ENCODE measurements around the gene CNFN. TPM values are rescaled to one million over a fixed set of nuclear protein-coding genes. Genes with fewer than 3 reads are reported as not detected.

Gene CNFN
- total RNA-seq, 1 experiment from 2014 or later, result 4.5 TPM

DNA sequence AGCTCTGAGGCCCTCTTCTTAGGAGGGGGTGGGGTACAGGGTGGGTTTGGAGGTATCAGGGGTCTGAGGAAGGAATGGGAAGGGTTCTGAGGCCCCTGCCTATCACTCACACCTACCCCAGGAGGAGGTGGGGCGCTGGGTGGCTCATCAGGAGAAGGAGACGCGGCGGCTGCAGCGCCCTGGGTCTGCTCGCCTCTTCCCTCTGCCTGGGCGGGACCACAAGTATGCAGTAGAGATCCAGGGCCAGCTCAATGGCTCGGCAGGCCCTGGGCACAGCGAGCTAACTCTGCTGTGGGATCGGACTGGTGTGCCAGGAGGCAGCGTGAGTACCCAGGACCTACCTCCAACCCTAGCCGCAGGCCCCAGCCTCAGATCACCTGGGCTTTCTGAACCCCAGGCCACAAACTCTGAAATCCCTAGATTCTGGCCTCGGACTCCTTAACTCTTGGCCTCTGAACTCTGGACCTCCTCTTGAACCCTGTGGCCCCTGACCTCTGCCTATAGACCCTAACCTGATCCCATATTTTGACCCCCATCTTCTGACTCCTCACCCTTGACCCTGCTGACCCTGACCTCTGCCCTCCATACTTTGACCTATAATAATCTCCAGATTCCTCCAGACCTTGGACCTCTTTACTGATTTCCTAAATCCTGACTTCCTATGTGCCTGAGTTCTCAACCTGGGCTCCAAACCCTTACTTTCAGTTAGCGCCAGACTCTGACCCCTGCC, 40.6 kb downstream of the CNFN start:
- Histone ChIP-seq H2AFZ (ENCODE audit: low read length) (no peak overlapping the region), H3K4me2 (ENCODE audit: low read length) (no peak overlapping the region), H3K9me2 (replicated peaks; ENCODE audit: low read length) (no peaks in the 10 kb centered on the region), H3K27ac (ENCODE audit: low read length) (no peak overlapping the region), H3K79me2 (ENCODE audit: low read length) (no peaks in the 10 kb centered on the region), H3K9me3 (ENCODE audit: low read length) (no peaks in the 10 kb centered on the region), H3K36me3 (ENCODE audit: low read depth, low read length) (no peaks in the 10 kb centered on the region), H3K9ac (ENCODE audit: low read length) (no peak overlapping the region), H3K4me1 (ENCODE audit: insufficient read depth, low read length) (no peaks in the 10 kb centered on the region), H3F3A (ENCODE audit: low read length, unreplicated experiment) (no peaks in the 10 kb centered on the region), H3K27me3 (ENCODE audit: low read length) (no peaks in the 10 kb centered on the region), H3K4me3 (ENCODE audit: low read length) (no peak overlapping the region), H4K20me1 (ENCODE audit: low read length) (no peaks in the 10 kb centered on the region)
- DNase-seq (no peak), ATAC-seq (no peak)
- POLR2A ChIA-PET (ENCODE audit: unreplicated experiment), result no interaction called here
- CTCF ChIA-PET, result no interaction called here
- BruUV-seq (replicated peaks), result no TSS peak
- intact Hi-C loops (cut with micrococcal nuclease), result no loop called here
- TF ChIP-seq EZH2phosphoT487 (IDR thresholded peaks at IDR 0.05; ENCODE audit: borderline replicate concordance, low read length), result no peak
- TF ChIP-seq, protein P1, sequence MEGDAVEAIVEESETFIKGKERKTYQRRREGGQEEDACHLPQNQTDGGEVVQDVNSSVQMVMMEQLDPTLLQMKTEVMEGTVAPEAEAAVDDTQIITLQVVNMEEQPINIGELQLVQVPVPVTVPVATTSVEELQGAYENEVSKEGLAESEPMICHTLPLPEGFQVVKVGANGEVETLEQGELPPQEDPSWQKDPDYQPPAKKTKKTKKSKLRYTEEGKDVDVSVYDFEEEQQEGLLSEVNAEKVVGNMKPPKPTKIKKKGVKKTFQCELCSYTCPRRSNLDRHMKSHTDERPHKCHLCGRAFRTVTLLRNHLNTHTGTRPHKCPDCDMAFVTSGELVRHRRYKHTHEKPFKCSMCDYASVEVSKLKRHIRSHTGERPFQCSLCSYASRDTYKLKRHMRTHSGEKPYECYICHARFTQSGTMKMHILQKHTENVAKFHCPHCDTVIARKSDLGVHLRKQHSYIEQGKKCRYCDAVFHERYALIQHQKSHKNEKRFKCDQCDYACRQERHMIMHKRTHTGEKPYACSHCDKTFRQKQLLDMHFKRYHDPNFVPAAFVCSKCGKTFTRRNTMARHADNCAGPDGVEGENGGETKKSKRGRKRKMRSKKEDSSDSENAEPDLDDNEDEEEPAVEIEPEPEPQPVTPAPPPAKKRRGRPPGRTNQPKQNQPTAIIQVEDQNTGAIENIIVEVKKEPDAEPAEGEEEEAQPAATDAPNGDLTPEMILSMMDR (conservative IDR thresholded peaks at IDR 0.05; ENCODE audit: low read depth, low read length), result no peak
- TF ChIP-seq EZH2 (IDR thresholded peaks at IDR 0.05; ENCODE audit: low read length, unreplicated experiment), result no peak

DNA sequence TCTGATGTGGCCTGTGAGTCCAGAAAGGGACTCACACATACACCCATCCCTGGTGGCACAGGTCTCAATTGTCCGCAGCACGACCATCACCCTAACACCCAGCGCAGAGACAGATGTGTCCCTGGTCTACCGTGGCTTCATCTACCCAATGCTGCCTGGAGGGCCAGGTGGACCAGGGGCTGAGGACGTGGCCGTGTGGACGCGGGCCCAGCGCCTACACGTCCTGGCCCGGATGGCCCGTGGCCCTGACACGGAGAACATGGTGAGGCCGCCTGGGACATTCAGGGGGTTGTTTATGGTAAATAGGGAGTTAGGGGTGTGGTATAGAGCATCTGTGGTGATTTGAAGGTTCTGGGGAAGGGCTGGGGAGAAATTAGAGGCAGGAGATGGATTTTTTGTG, 41.9 kb downstream of the CNFN start:
- Histone ChIP-seq H3F3A (ENCODE audit: low read length, unreplicated experiment) (no peaks in the 10 kb centered on the region), H3K79me2 (ENCODE audit: low read length) (no peaks in the 10 kb centered on the region), H3K9ac (ENCODE audit: low read length) (no peak overlapping the region), H3K4me3 (ENCODE audit: low read length) (no peak overlapping the region), H3K36me3 (ENCODE audit: low read depth, low read length) (no peaks in the 10 kb centered on the region), H4K20me1 (ENCODE audit: low read length) (no peaks in the 10 kb centered on the region), H3K27ac (ENCODE audit: low read length) (no peak overlapping the region), H3K9me2 (replicated peaks; ENCODE audit: low read length) (no peaks in the 10 kb centered on the region), H3K27me3 (ENCODE audit: low read length) (no peaks in the 10 kb centered on the region), H3K4me2 (ENCODE audit: low read length) (no peak overlapping the region), H3K9me3 (ENCODE audit: low read length) (no peaks in the 10 kb centered on the region), H2AFZ (ENCODE audit: low read length) (no peak overlapping the region), H3K4me1 (ENCODE audit: insufficient read depth, low read length) (no peaks in the 10 kb centered on the region)
- BruUV-seq (replicated peaks), result no TSS peak
- DNase-seq, result no peak
- CTCF ChIA-PET, result no interaction called here
- intact Hi-C loops (cut with micrococcal nuclease), result no loop called here
- POLR2A ChIA-PET (ENCODE audit: unreplicated experiment), result no interaction called here
- no peak for TF ChIP-seq EZH2phosphoT487 (IDR thresholded peaks at IDR 0.05; ENCODE audit: borderline replicate concordance, low read length)
- no peak for TF ChIP-seq EZH2 (IDR thresholded peaks at IDR 0.05; ENCODE audit: low read length, unreplicated experiment)
- TF ChIP-seq, protein P1 (conservative IDR thresholded peaks at IDR 0.05; ENCODE audit: low read depth, low read length), result no peak
- ATAC-seq, result no peak

DNA sequence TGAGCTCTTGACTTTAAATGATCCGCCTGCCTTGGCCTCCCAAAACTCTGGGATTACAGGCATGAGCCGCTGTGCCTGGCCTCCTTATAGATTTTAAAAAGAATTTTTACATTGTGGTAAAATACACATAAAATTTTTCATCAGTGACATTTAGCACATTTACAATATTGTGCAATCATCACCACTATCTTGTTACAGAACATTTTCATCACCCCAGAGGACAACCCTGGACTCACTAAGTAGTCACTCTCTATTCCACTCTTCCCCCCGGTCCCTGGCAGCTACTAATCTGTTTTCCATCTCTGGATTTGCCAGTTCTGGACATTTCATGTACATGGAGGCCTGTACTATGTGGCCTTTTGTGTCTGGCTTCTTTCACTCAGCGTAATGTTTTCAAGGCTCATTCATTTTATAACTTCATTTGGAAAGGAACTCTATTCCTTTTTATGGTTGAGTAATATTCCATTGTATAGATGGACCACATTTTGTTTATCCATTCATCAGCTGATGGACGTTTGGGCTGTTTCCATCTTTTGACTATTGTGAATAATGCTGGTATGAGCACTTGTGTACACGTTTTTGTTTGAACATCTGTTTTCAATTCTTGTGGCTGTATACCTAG, 44.8 kb downstream of the CNFN start:
- H3K27me3 ChIP-seq (ENCODE audit: low read length), result no peaks in the 10 kb centered on the region
- no peaks in the 10 kb centered on the region for H3K9me2 ChIP-seq (replicated peaks; ENCODE audit: low read length)
- no peaks in the 10 kb centered on the region for H3K79me2 ChIP-seq (ENCODE audit: low read length)
- no peaks in the 10 kb centered on the region for H3F3A ChIP-seq (ENCODE audit: low read length, unreplicated experiment)
- no peak overlapping the region for H3K27ac ChIP-seq (ENCODE audit: low read length)
- no peaks in the 10 kb centered on the region for H4K20me1 ChIP-seq (ENCODE audit: low read length)
- H3K36me3 ChIP-seq (ENCODE audit: low read depth, low read length), result no peaks in the 10 kb centered on the region
- no TSS peak for BruUV-seq (replicated peaks)
- no peak overlapping the region for H3K9ac ChIP-seq (ENCODE audit: low read length)
- POLR2A ChIA-PET (ENCODE audit: unreplicated experiment), result no interaction called here
- no peak for TF ChIP-seq EZH2phosphoT487 (IDR thresholded peaks at IDR 0.05; ENCODE audit: borderline replicate concordance, low read length)
- no peak overlapping the region for H3K4me2 ChIP-seq (ENCODE audit: low read length)
- intact Hi-C loops (cut with micrococcal nuclease), result no loop called here
- H3K9me3 ChIP-seq (ENCODE audit: low read length), result no peaks in the 10 kb centered on the region
- CTCF ChIA-PET, result no interaction called here
- DNase-seq (no peak), ATAC-seq (no peak)
- H3K4me3 ChIP-seq (ENCODE audit: low read length), result no peak overlapping the region
- H2AFZ ChIP-seq (ENCODE audit: low read length), result no peak overlapping the region
- H3K4me1 ChIP-seq (ENCODE audit: insufficient read depth, low read length), result no peaks in the 10 kb centered on the region

Data from PC-3 (cell line).